K562 (cell line): Measurements from ENCODE around the gene AGPAT3. TPM values are rescaled to one million over a fixed set of nuclear protein-coding genes. Genes with fewer than 3 reads are reported as not detected.

Experiments
- ELF2 ChIP-seq: fragments of 250-450 bp; sonication (Bioruptor Pico); IDR thresholded peaks from 2 replicates; pipeline ENCODE4 v1.5.0; 2021; ENCODE audit warnings: mild to moderate bottlenecking
- FOXJ2 ChIP-seq: fragments of 200-800 bp; sonication (Bioruptor generic); IDR thresholded peaks from 2 replicates; pipeline ENCODE4 v1.6.1; 2016; ENCODE audit warnings: missing genetic modification characterization, missing compliant biosample characterization
- KLF6 ChIP-seq: fragments of 250-450 bp; sonication (Bioruptor Pico); IDR thresholded peaks from 2 replicates; pipeline ENCODE4 v1.4.0; 2020; ENCODE audit warnings: mild to moderate bottlenecking, moderate library complexity, borderline replicate concordance
- PBX2 ChIP-seq, 2 experiments: IDR thresholded peaks in 1 of 2; conservative IDR thresholded peaks in 1 of 2; 2 replicates each; pipeline ENCODE4 v1.6.1; 2016; ENCODE audit warnings: low read depth in 2 of 2, mild to moderate bottlenecking in 1 of 2, missing compliant biosample characterization in 1 of 2, missing genetic modification characterization in 1 of 2, moderate library complexity in 1 of 2
- PTTG1 ChIP-seq: fragments of 450-650 bp; IDR thresholded peaks from 2 replicates; pipeline ENCODE4 v1.6.1; 2016; ENCODE audit warnings: low read depth, mild to moderate bottlenecking, missing genetic modification characterization, missing compliant biosample characterization
- SMC3 ChIP-seq: conservative IDR thresholded peaks from 2 replicates; pipeline ENCODE4 v1.6.1; 2011; ENCODE audit warnings: low read depth, low read length, improper control_type of control experiment; ENCODE audit not compliant: insufficient read depth
- TBL1XR1 ChIP-seq, 2 experiments: IDR thresholded peaks; 2 replicates each; pipeline ENCODE4 v1.6.1; 2012; ENCODE audit warnings: improper control_type of control experiment in 2 of 2, low read length in 2 of 2, mild to moderate bottlenecking in 1 of 2
- ZBTB26 ChIP-seq: fragments of 450-650 bp; formaldehyde crosslinking; IDR thresholded peaks from 2 replicates; pipeline ENCODE4 v1.4.0; 2022; ENCODE audit warnings: missing genetic modification characterization
- polyA plus RNA-seq, 8 experiments: library from polyadenylated mRNA; depleted of rRNA in 4 of 8; stranded (reverse) in 5 of 8; unstranded in 3 of 8; fragments of >200 nt; fragmentation: Nextera tagmentation in 2 of 8; fragmentation: Illumina TruSeq in 1 of 8; extraction: Ambion mirVana in 2 of 8; extraction: Trizol in 1 of 8; gene quantifications; 2 replicates each; pipeline versions ENCODE4 v1.2.1 to v1.2.3, GENCODE V29; 2011 to 2014; ENCODE audit warnings: inconsistent platforms in 1 of 8, missing spikeins in 1 of 8
- total RNA-seq, 7 experiments: library from RNA; depleted of rRNA in 6 of 7; stranded (reverse); fragments of >200 nt in 6 of 7; fragmentation: Illumina TruSeq in 2 of 7; extraction: Trizol in 2 of 7; gene quantifications; 2 replicates each; pipeline versions ENCODE4 v1.2.1 to v1.2.3, GENCODE V29; 2011 to 2021; ENCODE audit warnings: low replicate concordance in 1 of 7
- TF ChIP-seq, protein P1 (sequence below): fragments of 250-450 bp; sonication (Bioruptor Pico); IDR thresholded peaks from 2 replicates; pipeline ENCODE4 v1.9.0; 2021; ENCODE audit warnings: mild to moderate bottlenecking, inconsistent platforms
- TF ChIP-seq, protein P2 (sequence below): sonication (generic); formaldehyde crosslinking; IDR thresholded peaks from 2 replicates; pipeline ENCODE4 v1.8.1; 2023; ENCODE audit warnings: mild to moderate bottlenecking, missing genetic modification reagents, moderate library complexity
- TF ChIP-seq, protein P3 (sequence below): sonication (generic); formaldehyde crosslinking; IDR thresholded peaks from 2 replicates; pipeline ENCODE4 v1.8.0; 2022; ENCODE audit warnings: mild to moderate bottlenecking, missing genetic modification reagents, borderline replicate concordance

AGPAT3 gene
- total and polyA plus RNA-seq, 9 of the 15 experiments (the other 6 are each of a cell fraction or from before 2014, with no cell fraction given), result 1.5 to 88.4 (median 35.7) TPM

DNA sequence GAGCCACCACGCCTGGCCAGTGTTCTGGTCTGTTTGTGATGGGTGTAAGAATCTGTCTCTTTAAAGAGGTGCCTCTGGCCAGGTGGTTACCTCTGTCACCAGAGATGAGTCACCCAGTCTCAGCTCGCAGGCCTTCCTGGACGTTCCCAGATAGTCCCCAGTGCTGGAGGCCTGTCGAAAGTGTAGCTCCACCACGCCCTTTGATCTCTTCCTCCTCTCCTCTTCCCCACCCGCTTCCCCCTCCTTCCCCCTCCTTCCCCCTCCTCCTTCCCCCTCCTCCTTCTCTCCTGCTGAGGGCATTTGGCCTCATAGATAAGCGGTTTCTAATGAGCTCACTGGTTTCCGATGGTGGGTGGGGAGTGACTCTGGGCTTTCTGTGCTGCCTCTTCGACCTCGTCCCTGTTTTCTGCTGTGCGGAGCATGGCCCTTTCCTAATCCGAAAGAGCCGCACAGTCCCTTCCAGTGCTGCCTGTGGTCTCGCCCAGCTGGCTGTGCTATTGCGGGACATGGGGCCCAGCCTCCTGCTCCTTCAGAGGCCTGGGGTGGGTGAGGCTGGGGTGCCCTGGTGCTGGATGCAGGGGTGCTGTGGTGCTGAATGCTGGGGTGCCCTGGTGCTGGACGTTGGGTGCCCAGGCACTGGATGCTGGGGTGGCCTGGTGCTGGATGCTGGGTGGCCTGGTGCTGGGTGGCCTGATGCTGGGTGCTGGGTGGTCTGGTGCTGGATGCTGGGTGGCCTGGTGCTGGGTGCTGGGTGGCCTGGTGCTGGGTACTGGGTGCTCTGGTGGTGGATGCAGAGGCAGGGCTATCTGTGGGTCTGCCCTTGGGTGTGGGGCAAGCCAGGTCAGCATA is 19.2 kb downstream of the AGPAT3 start (continued):
- TF ChIP-seq PBX2 (CRISPR knock-in tag; IDR thresholded peaks at IDR 0.05; ENCODE audit: low read depth) (no peak), PBX2 (tag; conservative IDR thresholded peaks at IDR 0.05; ENCODE audit: low read depth) (no peak), ZBTB26 (CRISPR knock-in tag) (peak; percentile 60; the same call in 1 of the 2 replicates), KLF6 (CRISPR knock-in tag) (no peak), TBL1XR1 (IDR thresholded peaks at IDR 0.05; ENCODE audit: low read length in 2 of 2) (peak in 1 of 2 experiments; percentile 77; a peak in 2 of 4 replicates), PTTG1 (tag) (no peak), SMC3 (0 out of 2 replicates have a peak, but pooled peaks have one; percentile 3), FOXJ2 (no peak), ELF2 (CRISPR knock-in tag) (peak; percentile 38; the same call in 1 of the 2 replicates)
- TF ChIP-seq, protein P1, sequence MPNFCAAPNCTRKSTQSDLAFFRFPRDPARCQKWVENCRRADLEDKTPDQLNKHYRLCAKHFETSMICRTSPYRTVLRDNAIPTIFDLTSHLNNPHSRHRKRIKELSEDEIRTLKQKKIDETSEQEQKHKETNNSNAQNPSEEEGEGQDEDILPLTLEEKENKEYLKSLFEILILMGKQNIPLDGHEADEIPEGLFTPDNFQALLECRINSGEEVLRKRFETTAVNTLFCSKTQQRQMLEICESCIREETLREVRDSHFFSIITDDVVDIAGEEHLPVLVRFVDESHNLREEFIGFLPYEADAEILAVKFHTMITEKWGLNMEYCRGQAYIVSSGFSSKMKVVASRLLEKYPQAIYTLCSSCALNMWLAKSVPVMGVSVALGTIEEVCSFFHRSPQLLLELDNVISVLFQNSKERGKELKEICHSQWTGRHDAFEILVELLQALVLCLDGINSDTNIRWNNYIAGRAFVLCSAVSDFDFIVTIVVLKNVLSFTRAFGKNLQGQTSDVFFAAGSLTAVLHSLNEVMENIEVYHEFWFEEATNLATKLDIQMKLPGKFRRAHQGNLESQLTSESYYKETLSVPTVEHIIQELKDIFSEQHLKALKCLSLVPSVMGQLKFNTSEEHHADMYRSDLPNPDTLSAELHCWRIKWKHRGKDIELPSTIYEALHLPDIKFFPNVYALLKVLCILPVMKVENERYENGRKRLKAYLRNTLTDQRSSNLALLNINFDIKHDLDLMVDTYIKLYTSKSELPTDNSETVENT (CRISPR knock-in tag), result peak; percentile 63; the same call in 1 of the 2 replicates
- TF ChIP-seq, protein P2, sequence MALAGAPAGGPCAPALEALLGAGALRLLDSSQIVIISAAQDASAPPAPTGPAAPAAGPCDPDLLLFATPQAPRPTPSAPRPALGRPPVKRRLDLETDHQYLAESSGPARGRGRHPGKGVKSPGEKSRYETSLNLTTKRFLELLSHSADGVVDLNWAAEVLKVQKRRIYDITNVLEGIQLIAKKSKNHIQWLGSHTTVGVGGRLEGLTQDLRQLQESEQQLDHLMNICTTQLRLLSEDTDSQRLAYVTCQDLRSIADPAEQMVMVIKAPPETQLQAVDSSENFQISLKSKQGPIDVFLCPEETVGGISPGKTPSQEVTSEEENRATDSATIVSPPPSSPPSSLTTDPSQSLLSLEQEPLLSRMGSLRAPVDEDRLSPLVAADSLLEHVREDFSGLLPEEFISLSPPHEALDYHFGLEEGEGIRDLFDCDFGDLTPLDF (CRISPR knock-in tag), result no peak
- TF ChIP-seq, protein P3, sequence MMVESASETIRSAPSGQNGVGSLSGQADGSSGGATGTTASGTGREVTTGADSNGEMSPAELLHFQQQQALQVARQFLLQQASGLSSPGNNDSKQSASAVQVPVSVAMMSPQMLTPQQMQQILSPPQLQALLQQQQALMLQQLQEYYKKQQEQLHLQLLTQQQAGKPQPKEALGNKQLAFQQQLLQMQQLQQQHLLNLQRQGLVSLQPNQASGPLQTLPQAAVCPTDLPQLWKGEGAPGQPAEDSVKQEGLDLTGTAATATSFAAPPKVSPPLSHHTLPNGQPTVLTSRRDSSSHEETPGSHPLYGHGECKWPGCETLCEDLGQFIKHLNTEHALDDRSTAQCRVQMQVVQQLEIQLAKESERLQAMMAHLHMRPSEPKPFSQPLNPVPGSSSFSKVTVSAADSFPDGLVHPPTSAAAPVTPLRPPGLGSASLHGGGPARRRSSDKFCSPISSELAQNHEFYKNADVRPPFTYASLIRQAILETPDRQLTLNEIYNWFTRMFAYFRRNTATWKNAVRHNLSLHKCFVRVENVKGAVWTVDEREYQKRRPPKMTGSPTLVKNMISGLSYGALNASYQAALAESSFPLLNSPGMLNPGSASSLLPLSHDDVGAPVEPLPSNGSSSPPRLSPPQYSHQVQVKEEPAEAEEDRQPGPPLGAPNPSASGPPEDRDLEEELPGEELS, result no peak
